Osteoblast (primary cell): Measurements from ENCODE around the gene ARHGEF35. TPM values are rescaled to one million over a fixed set of nuclear protein-coding genes. Genes with fewer than 3 reads are reported as not detected.
"Not testable (repeated sequence)": the region's sequence is repeated elsewhere in the genome, so short reads cannot be mapped to it uniquely, and the experiment has no call there.

ENCODE experiments used
- DNase-seq: peaks from one replicate; pipeline ENCODE4 v3.0.0; 2011; ENCODE audit warnings: low spot score, mixed read lengths; ENCODE audit not compliant: insufficient read length; ENCODE audit errors: missing footprints
- H2AFZ ChIP-seq: 2 replicates; pipeline ENCODE4 v1.6.0; 2011; ENCODE audit warnings: mild to moderate bottlenecking, low read length
- H3K27ac ChIP-seq: 2 replicates; pipeline ENCODE4 v1.5.1; 2011; ENCODE audit warnings: mild to moderate bottlenecking, low read depth, low read length, moderate library complexity
- H3K27me3 ChIP-seq: 2 replicates; pipeline ENCODE4 v1.6.0; 2012; ENCODE audit warnings: mild to moderate bottlenecking, control low read depth, inconsistent platforms, low read length, moderate library complexity; ENCODE audit not compliant: insufficient read depth
- H3K36me3 ChIP-seq: 2 replicates; pipeline ENCODE4 v1.5.1; 2011; ENCODE audit warnings: mild to moderate bottlenecking, low read length, control low read depth, moderate library complexity; ENCODE audit not compliant: insufficient read depth
- H3K4me1 ChIP-seq: 2 replicates; pipeline ENCODE4 v1.5.1; 2011; ENCODE audit warnings: mild to moderate bottlenecking, low read length, control low read depth, moderate library complexity; ENCODE audit not compliant: insufficient read depth
- H3K4me2 ChIP-seq: 2 replicates; pipeline ENCODE4 v1.6.0; 2011; ENCODE audit warnings: mild to moderate bottlenecking, low read length; ENCODE audit not compliant: insufficient read depth
- H3K4me3 ChIP-seq: fragments of 200-600 bp; sonication (generic); 3 replicates; pipeline ENCODE4 v1.5.1; 2012; ENCODE audit warnings: mild to moderate bottlenecking, low read length, inconsistent platforms; ENCODE audit not compliant: insufficient read depth
- H3K79me2 ChIP-seq: 2 replicates; pipeline ENCODE4 v1.6.0; 2012; ENCODE audit warnings: mild to moderate bottlenecking, low read length, control low read depth, inconsistent platforms; ENCODE audit not compliant: insufficient read depth
- H3K9me3 ChIP-seq: 2 replicates; pipeline ENCODE4 v1.5.1; 2011; ENCODE audit warnings: low read depth, low read length, control low read depth
- H4K20me1 ChIP-seq: 2 replicates; pipeline ENCODE4 v1.6.0; 2012; ENCODE audit warnings: mild to moderate bottlenecking, low read length, control low read depth; ENCODE audit not compliant: insufficient read depth
- total RNA-seq: library from RNA; depleted of rRNA; stranded (reverse); fragments of >200 nt; gene quantifications from 2 replicates; pipeline ENCODE4 v1.2.3, GENCODE V29; 2012
- TF ChIP-seq, protein P1 (sequence below): IDR thresholded peaks from 2 replicates; pipeline ENCODE4 v1.5.1; 2011; ENCODE audit warnings: mild to moderate bottlenecking, low read depth, low read length, moderate library complexity; ENCODE audit errors: extremely low read depth

The ARHGEF35 gene
- total RNA-seq, 1 donor = 3.6 TPM

DNA sequence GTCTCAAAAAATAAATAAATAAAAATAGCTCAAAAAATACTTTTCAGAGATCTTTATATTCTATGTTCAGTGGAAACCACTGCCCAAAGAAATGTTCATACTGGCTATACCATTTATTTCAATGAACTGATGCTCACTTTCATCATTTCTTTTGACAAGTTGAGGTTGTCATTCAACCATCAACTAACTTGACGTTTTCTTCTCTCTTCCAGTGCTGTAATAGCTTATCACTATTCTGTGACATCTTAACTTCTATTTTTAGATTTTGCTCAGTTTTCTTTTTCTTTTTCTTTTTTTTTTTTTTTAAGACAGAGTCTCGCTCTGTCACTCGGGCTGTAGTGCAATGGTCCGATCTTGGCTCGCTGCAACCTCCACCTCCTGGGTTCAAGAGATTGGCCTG, 21.0 kb downstream of the ARHGEF35 start:
- Histone ChIP-seq H2AFZ (no peak overlapping the region), H3K36me3 (no peaks in the 10 kb centered on the region), H3K4me1 (no peaks in the 10 kb centered on the region), H4K20me1 (no peaks in the 10 kb centered on the region), H3K27me3 (no peaks in the 10 kb centered on the region), H3K79me2 (no peaks in the 10 kb centered on the region), H3K4me2 (no peak overlapping the region), H3K9me3 (no peaks in the 10 kb centered on the region), H3K27ac (no peak overlapping the region), H3K4me3 (no peak overlapping the region)
- TF ChIP-seq, protein P1, sequence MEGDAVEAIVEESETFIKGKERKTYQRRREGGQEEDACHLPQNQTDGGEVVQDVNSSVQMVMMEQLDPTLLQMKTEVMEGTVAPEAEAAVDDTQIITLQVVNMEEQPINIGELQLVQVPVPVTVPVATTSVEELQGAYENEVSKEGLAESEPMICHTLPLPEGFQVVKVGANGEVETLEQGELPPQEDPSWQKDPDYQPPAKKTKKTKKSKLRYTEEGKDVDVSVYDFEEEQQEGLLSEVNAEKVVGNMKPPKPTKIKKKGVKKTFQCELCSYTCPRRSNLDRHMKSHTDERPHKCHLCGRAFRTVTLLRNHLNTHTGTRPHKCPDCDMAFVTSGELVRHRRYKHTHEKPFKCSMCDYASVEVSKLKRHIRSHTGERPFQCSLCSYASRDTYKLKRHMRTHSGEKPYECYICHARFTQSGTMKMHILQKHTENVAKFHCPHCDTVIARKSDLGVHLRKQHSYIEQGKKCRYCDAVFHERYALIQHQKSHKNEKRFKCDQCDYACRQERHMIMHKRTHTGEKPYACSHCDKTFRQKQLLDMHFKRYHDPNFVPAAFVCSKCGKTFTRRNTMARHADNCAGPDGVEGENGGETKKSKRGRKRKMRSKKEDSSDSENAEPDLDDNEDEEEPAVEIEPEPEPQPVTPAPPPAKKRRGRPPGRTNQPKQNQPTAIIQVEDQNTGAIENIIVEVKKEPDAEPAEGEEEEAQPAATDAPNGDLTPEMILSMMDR = no peak
- no peak for DNase-seq

- H3K4me1 ChIP-seq, H3K27me3 ChIP-seq, H3K27ac ChIP-seq, H3K4me3 ChIP-seq, H2AFZ ChIP-seq, H3K36me3 ChIP-seq, H3K79me2 ChIP-seq, H3K4me2 ChIP-seq, H3K9me3 ChIP-seq, H4K20me1 ChIP-seq, DNase-seq: not testable (repeated sequence)
These were observed 23.9 kb downstream of the ARHGEF35 start for GRCh38 chr7:144171594-144172350.

GRCh38 chr7:144164784-144165183, 30.8 kb downstream of the ARHGEF35 start:
- no peaks in the 10 kb centered on the region for H4K20me1 ChIP-seq
- H3K4me1 ChIP-seq = no peaks in the 10 kb centered on the region
- DNase-seq = no peak
- no peaks in the 10 kb centered on the region for H3K27me3 ChIP-seq
- no peaks in the 10 kb centered on the region for H3K79me2 ChIP-seq
- no peaks in the 10 kb centered on the region for H3K9me3 ChIP-seq
- H3K36me3 ChIP-seq = no peaks in the 10 kb centered on the region
- no peak overlapping the region for H3K27ac ChIP-seq
- H3K4me2 ChIP-seq = no peak overlapping the region
- H2AFZ ChIP-seq = no peak overlapping the region
- no peak overlapping the region for H3K4me3 ChIP-seq
- TF ChIP-seq, protein P1 = no peak

DNA sequence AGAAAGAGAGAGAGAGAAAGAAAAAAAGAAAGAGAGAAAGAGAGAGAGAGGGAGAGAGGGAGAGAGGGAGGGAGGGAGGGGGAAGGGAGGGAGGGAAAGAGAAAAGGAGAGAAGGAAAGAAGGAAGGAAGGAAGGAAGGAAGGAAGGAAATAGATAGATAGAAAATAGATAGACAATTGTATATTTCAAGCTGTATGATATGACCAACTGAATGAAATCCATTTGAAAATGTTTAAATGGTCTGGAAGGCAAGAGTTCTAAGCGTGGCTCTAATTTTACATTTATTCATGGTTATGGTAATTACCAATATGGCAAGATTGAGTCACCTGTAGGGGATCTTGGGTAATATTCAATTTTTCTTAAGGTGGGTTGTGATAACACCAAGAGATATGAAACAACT, 36.8 kb downstream of the ARHGEF35 start:
- no peaks in the 10 kb centered on the region for H3K27me3 ChIP-seq
- no peaks in the 10 kb centered on the region for H3K79me2 ChIP-seq
- DNase-seq = no peak
- H3K4me1 ChIP-seq = no peaks in the 10 kb centered on the region
- H3K4me3 ChIP-seq = no peak overlapping the region
- H2AFZ ChIP-seq = no peak overlapping the region
- TF ChIP-seq, protein P1 = no peak
- no peaks in the 10 kb centered on the region for H3K36me3 ChIP-seq
- no peaks in the 10 kb centered on the region for H3K9me3 ChIP-seq
- no peak overlapping the region for H3K4me2 ChIP-seq
- H4K20me1 ChIP-seq = no peaks in the 10 kb centered on the region
- H3K27ac ChIP-seq = no peak overlapping the region
